ENCODE results near the gene ATG4C.

Gene ATG4C

DNA sequence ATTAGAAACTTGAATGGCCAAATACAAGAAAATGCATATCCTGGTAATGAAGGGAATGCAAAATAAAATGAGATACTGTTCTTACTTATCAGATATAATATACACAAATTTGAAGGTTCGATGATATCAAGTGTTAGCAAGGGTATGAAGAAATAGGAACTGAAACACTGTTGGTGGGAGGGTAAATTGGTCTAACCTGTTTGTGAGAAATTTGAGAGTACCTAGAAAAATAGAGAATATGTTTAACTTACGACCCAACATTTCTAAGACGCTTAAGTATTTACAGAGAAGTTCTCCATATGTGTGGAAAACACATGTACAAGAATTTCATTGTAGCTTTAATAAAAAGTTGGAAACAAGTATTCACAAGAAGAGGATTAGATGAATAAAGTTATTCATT is 25.9 kb downstream of the ATG4C start:
- no peak overlapping the region for H2AFZ ChIP-seq (ENCODE audit: low read length)
- H3K9me2 ChIP-seq (replicated peaks; ENCODE audit: low read depth, low read length) = no peaks in the 10 kb centered on the region
- peaks cover 16% of the 10 kb centered on the region; the same call in 1 of the 2 replicates for H3K36me3 ChIP-seq (ENCODE audit: insufficient read depth, low read length)
- no peaks in the 10 kb centered on the region for H3K79me2 ChIP-seq (ENCODE audit: insufficient read depth, low read length)
- H3K4me1 ChIP-seq (ENCODE audit: insufficient read depth, low read length, poor library complexity, severe bottlenecking) = no peaks in the 10 kb centered on the region
- TF ChIP-seq, protein P1, sequence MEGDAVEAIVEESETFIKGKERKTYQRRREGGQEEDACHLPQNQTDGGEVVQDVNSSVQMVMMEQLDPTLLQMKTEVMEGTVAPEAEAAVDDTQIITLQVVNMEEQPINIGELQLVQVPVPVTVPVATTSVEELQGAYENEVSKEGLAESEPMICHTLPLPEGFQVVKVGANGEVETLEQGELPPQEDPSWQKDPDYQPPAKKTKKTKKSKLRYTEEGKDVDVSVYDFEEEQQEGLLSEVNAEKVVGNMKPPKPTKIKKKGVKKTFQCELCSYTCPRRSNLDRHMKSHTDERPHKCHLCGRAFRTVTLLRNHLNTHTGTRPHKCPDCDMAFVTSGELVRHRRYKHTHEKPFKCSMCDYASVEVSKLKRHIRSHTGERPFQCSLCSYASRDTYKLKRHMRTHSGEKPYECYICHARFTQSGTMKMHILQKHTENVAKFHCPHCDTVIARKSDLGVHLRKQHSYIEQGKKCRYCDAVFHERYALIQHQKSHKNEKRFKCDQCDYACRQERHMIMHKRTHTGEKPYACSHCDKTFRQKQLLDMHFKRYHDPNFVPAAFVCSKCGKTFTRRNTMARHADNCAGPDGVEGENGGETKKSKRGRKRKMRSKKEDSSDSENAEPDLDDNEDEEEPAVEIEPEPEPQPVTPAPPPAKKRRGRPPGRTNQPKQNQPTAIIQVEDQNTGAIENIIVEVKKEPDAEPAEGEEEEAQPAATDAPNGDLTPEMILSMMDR (conservative IDR thresholded peaks at IDR 0.05; ENCODE audit: low read length) = no peak
- TF ChIP-seq EZH2phosphoT487 (IDR thresholded peaks at IDR 0.05; ENCODE audit: borderline replicate concordance) = no peak
- H3K4me2 ChIP-seq (ENCODE audit: low read depth, low read length, poor library complexity, severe bottlenecking) = no peak overlapping the region
- H4K20me1 ChIP-seq (ENCODE audit: insufficient read depth, low read length, poor library complexity, severe bottlenecking) = no peaks in the 10 kb centered on the region
- H3K9me3 ChIP-seq (ENCODE audit: insufficient read depth, low read depth, low read length) = no peaks in the 10 kb centered on the region
- no peaks in the 10 kb centered on the region for H3K27me3 ChIP-seq (ENCODE audit: insufficient read depth, low read length, poor library complexity, severe bottlenecking)
- no peaks in the 10 kb centered on the region for H3F3A ChIP-seq (ENCODE audit: low read depth)
- no peak overlapping the region for H3K9ac ChIP-seq (ENCODE audit: low read depth, low read length, poor library complexity, severe bottlenecking)
- H3K4me3 ChIP-seq (ENCODE audit: low read length, poor library complexity, severe bottlenecking) = no peak overlapping the region

DNA sequence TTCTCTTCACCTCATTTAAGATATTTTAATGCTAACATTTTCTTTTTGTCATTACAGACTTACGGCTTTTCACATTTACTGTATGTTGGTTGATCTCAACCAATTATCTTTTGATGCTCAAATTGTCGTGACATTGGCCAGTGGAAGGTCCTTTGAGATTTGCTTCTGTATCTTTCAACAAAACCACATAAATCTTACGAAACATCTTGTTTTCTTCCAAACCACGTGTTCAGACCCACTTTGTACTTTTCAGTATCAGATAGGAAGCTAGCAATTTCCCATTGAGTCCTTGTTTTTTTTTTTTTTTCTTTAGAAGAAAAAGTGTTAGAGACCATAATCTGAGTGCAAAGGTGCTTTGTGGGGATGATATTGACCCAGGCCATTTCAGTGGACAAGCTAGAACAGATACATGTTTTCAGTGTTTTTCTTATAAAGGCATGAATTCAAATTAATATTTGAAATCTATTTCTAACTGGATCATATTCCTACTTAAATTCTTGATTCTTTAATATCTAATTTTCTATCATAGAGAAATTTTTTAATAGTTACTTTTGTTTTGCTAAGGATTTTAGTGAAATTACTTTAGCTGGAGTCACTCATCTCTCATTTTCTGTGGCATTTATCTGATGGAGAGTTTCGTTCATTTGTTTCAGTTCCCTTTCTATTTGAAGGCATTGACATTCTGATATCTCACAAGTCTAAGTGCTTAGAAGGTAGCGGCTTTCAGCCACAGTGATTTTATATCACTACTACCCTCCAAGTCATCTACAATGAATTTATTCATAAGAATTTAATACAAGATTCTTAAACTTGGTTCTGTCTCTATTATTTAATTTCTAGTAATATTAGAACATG is 26.7 kb downstream of the ATG4C start:
- no peaks in the 10 kb centered on the region for H3K9me3 ChIP-seq (ENCODE audit: insufficient read depth, low read depth, low read length)
- no peaks in the 10 kb centered on the region for H4K20me1 ChIP-seq (ENCODE audit: insufficient read depth, low read length, poor library complexity, severe bottlenecking)
- no peaks in the 10 kb centered on the region for H3K4me1 ChIP-seq (ENCODE audit: insufficient read depth, low read length, poor library complexity, severe bottlenecking)
- no peaks in the 10 kb centered on the region for H3K27me3 ChIP-seq (ENCODE audit: insufficient read depth, low read length, poor library complexity, severe bottlenecking)
- peaks cover 16% of the 10 kb centered on the region; the same call in 1 of the 2 replicates for H3K36me3 ChIP-seq (ENCODE audit: insufficient read depth, low read length)
- TF ChIP-seq, protein P1 (conservative IDR thresholded peaks at IDR 0.05; ENCODE audit: low read length) = no peak
- no peak for TF ChIP-seq EZH2phosphoT487 (IDR thresholded peaks at IDR 0.05; ENCODE audit: borderline replicate concordance)
- no peaks in the 10 kb centered on the region for H3K79me2 ChIP-seq (ENCODE audit: insufficient read depth, low read length)
- H3F3A ChIP-seq (ENCODE audit: low read depth) = no peaks in the 10 kb centered on the region
- H3K9ac ChIP-seq (ENCODE audit: low read depth, low read length, poor library complexity, severe bottlenecking) = no peak overlapping the region
- no peak overlapping the region for H3K4me3 ChIP-seq (ENCODE audit: low read length, poor library complexity, severe bottlenecking)
- no peak overlapping the region for H3K4me2 ChIP-seq (ENCODE audit: low read depth, low read length, poor library complexity, severe bottlenecking)
- no peaks in the 10 kb centered on the region for H3K9me2 ChIP-seq (replicated peaks; ENCODE audit: low read depth, low read length)
- no peak overlapping the region for H2AFZ ChIP-seq (ENCODE audit: low read length)

DNA sequence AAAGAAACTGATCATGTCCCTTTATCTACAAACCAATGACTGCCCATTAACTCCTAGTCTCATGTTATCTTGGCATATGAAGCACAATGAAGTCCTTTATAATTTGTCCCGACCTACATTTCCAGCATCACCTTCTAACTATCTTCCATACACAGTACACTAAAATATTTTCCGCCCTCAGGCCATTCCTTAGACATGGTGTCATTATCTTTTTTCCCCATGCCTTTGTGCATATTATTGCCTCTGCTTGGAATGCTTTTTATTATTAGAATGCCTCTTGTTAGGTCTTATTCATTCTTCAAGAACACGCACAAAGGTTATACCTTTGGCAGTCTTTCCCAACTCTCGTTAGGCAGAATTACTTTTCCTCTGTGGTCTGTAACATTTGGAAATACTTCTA is 39.6 kb downstream of the ATG4C start:
- Histone ChIP-seq H2AFZ (ENCODE audit: low read length) (no peak overlapping the region), H3F3A (ENCODE audit: low read depth) (no peaks in the 10 kb centered on the region), H4K20me1 (ENCODE audit: insufficient read depth, low read length, poor library complexity, severe bottlenecking) (no peaks in the 10 kb centered on the region), H3K79me2 (ENCODE audit: insufficient read depth, low read length) (no peaks in the 10 kb centered on the region), H3K4me1 (ENCODE audit: insufficient read depth, low read length, poor library complexity, severe bottlenecking) (peaks cover 8% of the 10 kb centered on the region), H3K9ac (ENCODE audit: low read depth, low read length, poor library complexity, severe bottlenecking) (no peak overlapping the region), H3K4me3 (ENCODE audit: low read length, poor library complexity, severe bottlenecking) (no peak overlapping the region), H3K36me3 (ENCODE audit: insufficient read depth, low read length) (no peaks in the 10 kb centered on the region), H3K9me3 (ENCODE audit: insufficient read depth, low read depth, low read length) (no peaks in the 10 kb centered on the region), H3K27me3 (ENCODE audit: insufficient read depth, low read length, poor library complexity, severe bottlenecking) (no peaks in the 10 kb centered on the region), H3K9me2 (replicated peaks; ENCODE audit: low read depth, low read length) (no peaks in the 10 kb centered on the region), H3K4me2 (ENCODE audit: low read depth, low read length, poor library complexity, severe bottlenecking) (no peak overlapping the region)
- TF ChIP-seq EZH2phosphoT487 (IDR thresholded peaks at IDR 0.05; ENCODE audit: borderline replicate concordance) = no peak
- TF ChIP-seq, protein P1 (conservative IDR thresholded peaks at IDR 0.05; ENCODE audit: low read length) = no peak

Measured in Loucy (cell line).